Transverse colon (tissue), 3 donors: ENCODE data around the gene B3GALT5.

ENCODE experiments used
- CTCF ChIP-seq, 5 experiments: fragments of 200-600 bp in 3 of 5; fragments of 450-650 bp in 2 of 5; sonication (generic) in 3 of 5; IDR thresholded peaks; 1 replicate in 2 of 5; 2 replicates in 3 of 5; pipeline ENCODE4 v1.5.1; 2016 to 2017; ENCODE audit warnings: antibody characterized with exemption in 5 of 5, inconsistent platforms in 3 of 5, mild to moderate bottlenecking in 2 of 5, moderate library complexity in 1 of 5
- EP300 ChIP-seq: sonication (generic); formaldehyde crosslinking; IDR thresholded peaks from one replicate; pipeline ENCODE4 v1.6.1; 2017; ENCODE audit warnings: antibody characterized with exemption, low read depth
- POLR2A ChIP-seq: fragments of 450-650 bp; IDR thresholded peaks from one replicate; pipeline ENCODE4 v1.6.1; 2016; ENCODE audit warnings: antibody characterized with exemption, mild to moderate bottlenecking, moderate library complexity

DNA sequence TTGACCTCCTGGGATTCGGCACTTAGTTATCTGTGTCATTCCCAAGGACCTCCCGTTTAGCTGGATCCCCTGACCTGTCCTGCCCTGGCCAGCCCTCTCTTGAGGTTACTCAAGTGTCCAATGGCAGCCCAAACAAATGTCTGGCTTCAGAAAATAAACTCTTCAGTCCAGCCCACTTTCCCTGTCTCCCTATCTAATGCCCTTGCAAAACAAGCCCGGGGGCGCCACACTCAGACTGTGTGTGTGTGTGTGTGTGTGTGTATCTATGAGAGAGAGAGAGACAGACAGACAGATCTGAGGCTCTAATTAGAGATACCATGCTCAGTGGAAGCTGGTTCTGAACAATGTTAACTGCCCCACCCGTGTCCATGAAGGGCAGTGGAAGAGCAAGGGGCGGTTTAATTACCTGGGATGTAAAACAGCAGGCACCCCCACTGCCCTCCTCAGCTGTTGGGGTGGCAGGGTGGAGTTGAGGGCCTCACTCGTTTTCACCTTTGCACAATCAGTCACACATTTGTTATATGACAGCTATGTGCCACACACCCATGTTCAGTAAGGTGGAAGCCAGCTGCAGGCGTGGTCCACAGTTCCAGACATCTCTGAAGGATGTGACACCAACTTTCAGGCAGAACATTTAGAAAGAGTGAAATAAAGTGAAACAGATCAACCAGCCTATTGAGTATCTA, 57.4 kb downstream of the B3GALT5 start:
- TF ChIP-seq EP300 (no peak), POLR2A (peak; percentile 34), CTCF (IDR thresholded peaks at IDR 0.05) (no peak)
